ENCODE results near the gene VEGFB.

DNA sequence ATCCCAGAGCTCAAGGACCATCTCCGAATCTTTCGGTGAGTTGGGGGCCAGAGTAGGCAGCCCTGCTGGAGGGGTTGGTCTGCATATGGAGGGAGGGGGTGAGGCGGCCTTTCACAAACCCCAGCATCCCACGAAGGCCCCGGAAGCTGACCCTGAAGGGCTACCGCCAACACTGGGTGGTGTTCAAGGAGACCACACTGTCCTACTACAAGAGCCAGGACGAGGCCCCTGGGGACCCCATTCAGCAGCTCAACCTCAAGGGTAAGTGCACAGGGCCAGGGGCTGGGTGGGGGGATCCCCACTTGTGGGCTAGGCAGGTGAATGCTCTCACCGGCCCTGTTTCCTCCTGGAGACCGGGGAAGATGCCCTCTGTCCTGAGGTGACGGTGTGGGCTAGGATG, 14.6 kb upstream of the VEGFB start:
- TF ChIP-seq POLR2A (IDR thresholded peaks at IDR 0.05): no peak
- TF ChIP-seq, protein P1, sequence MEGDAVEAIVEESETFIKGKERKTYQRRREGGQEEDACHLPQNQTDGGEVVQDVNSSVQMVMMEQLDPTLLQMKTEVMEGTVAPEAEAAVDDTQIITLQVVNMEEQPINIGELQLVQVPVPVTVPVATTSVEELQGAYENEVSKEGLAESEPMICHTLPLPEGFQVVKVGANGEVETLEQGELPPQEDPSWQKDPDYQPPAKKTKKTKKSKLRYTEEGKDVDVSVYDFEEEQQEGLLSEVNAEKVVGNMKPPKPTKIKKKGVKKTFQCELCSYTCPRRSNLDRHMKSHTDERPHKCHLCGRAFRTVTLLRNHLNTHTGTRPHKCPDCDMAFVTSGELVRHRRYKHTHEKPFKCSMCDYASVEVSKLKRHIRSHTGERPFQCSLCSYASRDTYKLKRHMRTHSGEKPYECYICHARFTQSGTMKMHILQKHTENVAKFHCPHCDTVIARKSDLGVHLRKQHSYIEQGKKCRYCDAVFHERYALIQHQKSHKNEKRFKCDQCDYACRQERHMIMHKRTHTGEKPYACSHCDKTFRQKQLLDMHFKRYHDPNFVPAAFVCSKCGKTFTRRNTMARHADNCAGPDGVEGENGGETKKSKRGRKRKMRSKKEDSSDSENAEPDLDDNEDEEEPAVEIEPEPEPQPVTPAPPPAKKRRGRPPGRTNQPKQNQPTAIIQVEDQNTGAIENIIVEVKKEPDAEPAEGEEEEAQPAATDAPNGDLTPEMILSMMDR (IDR thresholded peaks at IDR 0.05): no peak
